ENCODE measurements around the gene IGSF3.

The IGSF3 gene

GRCh38 chr1:116686723-116687352 is 19.3 kb upstream of the IGSF3 start:
- DNase-seq (ENCODE audit: extremely low read depth in 1 of 2, low read depth in 1 of 2), result no peak

DNA sequence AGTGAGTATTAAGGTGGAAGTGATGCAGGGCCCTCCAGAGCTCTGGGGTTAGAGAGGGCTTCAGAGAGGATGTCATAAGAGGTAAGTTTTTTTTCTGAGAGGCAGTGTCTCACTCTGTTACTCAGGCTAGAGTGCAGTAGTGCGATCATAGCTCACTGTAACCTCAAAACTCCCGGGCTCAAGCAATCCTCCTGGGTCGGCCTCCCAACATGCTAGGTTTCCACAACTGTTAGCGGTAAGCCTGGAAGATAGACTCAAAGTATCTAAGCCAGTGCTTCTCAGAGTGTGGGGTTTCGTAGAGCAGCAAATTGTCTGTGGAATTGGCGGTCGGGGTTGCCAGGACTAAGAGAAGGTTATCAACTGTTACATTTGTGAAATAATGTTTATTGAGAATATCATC is 18.6 kb upstream of the IGSF3 start:
- no peak for DNase-seq (ENCODE audit: extremely low read depth in 1 of 2, low read depth in 1 of 2)

- no peak for DNase-seq (ENCODE audit: extremely low read depth in 1 of 2, low read depth in 1 of 2)
These were observed 17.0 kb upstream of the IGSF3 start for GRCh38 chr1:116684575-116684974.

GRCh38 chr1:116682641-116683221 is 15.2 kb upstream of the IGSF3 start:
- DNase-seq (ENCODE audit: extremely low read depth in 1 of 2, low read depth in 1 of 2), result no peak

- no peak for DNase-seq (ENCODE audit: extremely low read depth in 1 of 2, low read depth in 1 of 2)
These were observed 13.9 kb upstream of the IGSF3 start for GRCh38 chr1:116681343-116681899.

DNA sequence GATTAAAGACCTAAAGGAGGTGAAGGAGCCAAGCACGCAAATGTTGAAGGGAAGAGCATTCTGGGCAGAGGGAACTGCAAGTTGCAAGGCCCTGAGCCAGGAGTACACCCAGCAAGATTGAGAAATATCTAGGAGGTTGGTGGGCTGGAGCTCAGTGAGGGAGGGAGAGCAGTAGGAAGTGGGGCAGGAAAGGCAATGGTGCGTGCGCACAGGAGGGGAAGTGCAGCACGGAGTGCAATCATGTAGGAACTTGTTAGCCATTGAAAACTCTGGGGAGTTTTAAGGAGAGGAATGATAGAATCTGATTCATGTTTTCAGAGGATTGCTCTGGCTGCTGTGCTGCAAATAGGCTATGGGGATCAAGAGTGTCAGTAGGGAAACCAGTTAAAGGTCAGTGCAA is 13.2 kb upstream of the IGSF3 start:
- no peak for DNase-seq (ENCODE audit: extremely low read depth in 1 of 2, low read depth in 1 of 2)

DNA sequence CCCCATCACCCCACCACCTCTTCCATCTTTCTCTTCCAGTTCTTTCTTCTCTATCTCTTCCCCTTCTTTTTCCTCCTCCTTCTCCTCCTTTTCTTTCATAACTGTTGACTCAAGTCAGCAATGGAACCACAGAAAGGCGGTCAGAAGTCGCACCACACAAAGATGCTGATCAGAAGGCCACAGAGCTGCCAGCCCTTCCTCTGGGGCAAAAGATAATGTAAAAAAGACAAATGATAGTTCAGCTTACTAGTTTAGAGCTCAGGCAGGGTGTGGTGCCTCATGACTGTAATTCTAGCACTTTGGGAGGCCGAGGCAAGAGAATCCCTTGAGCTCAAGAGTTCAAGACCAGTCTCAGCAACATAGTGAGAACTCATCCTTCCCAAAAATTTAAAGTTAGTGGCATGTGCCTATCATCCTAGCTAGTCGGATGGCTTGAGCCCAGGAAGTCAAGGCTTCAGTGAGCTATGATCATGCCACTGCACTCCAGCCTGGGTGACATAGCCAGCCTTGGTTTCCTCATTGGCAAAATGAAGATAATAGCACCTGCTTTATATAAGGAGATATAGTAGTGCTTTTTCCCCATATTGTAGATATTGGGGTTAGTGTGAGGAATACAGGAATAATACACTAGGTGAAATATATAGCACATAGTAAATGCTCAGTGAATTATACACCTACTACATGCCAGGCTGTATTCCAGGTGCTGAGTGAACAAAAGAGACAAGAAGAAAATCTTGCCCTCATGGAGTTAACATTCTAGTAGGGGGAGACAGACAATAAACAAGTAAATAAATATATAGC is 12.5 kb upstream of the IGSF3 start:
- DNase-seq (ENCODE audit: extremely low read depth in 1 of 2, low read depth in 1 of 2), result no peak

DNA sequence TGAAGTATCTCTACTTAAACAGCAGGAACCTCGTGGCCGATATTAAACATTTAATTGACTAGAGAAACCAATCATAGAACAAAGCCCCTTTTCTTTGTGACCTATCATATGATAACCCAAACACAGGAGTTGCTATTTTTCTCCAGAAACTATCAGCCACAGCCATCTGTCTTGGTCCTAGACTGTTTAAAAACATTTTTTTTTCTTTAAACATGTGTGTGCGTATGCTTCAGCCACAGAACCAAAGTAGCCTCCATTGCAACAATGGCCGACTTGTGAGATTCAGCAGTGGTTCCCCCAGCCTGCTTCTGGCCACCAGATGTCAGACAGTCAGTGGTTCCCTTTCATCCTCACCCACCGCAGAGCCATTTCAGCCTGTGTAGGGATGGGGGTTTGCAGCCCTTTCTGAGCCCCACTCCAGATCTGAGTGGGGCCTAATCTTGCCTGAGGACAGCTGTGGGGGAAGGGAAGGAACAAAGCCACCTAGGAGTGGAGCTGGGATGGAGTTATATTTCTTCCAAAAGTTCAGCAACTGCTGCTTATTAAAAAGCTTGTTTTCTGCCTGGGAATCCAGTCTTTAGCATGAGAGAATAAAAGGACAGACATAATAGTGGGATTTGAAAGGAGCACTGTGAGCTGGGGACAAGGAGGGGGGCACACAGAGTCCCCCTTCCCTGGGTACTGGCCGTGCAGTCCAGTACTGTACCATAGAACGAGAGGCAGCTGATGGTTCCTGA is 11.7 kb upstream of the IGSF3 start:
- DNase-seq (ENCODE audit: extremely low read depth in 1 of 2, low read depth in 1 of 2), result no peak

DNA sequence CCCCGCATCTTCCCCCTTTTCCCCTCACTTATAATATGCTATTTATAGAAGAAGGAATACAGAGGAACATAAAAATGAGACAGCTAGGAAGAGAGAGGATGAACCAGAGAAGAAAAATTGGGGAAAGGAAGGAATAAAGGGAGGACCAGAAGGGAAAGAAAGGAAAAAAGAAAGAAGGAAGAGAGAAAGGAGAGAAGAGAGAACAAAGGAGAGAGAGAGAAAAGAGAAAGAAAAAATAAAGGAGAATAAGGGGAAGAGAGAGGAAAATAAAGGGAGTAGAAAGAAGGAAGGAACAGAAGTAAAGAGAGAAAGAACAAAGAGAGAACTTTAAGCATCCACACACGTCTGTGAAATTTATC is 11.2 kb upstream of the IGSF3 start:
- DNase-seq (ENCODE audit: extremely low read depth in 1 of 2, low read depth in 1 of 2), result no peak

DNA sequence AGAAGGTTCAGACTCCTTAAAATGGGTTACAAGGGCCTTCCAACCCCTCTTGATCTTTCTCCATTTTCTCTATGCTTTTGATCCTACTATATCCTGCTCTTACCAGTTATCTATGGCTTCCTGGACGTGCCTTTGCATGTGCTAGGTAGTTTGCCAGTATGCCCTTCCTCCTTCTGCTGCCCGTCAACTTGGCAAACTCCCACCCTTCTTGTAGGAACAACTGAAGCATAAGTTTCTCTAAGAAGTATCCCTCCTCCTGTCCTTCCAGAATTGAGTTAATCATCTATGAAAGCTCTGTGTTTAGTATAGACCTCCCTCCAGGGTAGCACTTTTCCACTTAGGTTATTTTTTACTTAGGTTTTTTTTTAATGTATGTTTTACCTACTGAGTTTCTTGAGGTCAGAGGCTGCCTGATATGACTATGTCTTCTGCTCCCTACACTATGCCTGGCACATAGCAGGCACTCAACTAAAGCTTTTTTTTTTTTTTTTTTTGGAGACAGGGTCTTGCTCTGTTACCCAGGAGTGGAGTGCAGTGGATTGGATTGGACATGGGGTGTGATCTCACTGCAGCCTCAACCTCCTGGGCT is 10.0 kb upstream of the IGSF3 start:
- no peak for DNase-seq (ENCODE audit: extremely low read depth in 1 of 2, low read depth in 1 of 2)

DNA sequence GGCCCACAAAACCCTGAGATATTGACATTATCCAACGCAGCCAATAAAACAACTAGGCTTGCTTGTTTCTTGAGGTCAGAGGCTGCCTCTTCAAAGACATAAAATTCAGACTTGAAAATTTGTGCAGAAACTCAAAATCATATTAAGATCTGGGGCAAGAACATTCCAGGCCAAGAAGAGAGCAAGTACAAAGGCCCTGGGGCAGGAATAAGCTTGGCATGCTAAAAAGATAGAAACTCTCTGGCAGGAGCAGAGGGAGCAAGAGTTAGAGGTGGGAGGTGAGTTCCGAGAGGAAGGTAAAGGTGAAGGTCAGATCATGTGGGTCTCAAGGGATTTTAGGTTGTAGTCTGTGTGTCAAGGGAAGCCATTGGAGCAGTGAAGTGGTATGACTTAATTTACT is 8.8 kb upstream of the IGSF3 start:
- DNase-seq (ENCODE audit: extremely low read depth in 1 of 2, low read depth in 1 of 2), result no peak

DNA sequence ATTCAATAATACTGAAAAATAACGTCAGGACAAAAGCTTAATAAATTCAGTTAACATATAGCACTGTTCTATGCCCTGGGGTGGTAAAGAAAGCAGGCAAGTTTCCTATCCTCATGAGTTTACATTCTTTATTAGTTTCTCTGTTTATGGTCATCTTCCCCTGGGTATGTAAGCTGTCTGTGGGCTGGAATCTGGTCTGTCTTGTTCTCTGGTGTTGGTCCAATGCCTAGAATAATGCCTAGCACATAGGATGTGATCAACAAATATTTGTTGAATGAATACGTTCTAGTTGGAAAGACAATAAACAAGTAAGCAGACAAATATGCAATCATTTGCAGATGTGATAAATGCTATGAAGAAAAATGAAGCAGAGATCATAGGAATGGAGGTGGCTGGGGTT is 7.2 kb upstream of the IGSF3 start:
- DNase-seq (ENCODE audit: extremely low read depth in 1 of 2, low read depth in 1 of 2), result no peak

GRCh38 chr1:116674011-116674531 is 6.5 kb upstream of the IGSF3 start:
- DNase-seq (ENCODE audit: extremely low read depth in 1 of 2, low read depth in 1 of 2), result no peak

DNA sequence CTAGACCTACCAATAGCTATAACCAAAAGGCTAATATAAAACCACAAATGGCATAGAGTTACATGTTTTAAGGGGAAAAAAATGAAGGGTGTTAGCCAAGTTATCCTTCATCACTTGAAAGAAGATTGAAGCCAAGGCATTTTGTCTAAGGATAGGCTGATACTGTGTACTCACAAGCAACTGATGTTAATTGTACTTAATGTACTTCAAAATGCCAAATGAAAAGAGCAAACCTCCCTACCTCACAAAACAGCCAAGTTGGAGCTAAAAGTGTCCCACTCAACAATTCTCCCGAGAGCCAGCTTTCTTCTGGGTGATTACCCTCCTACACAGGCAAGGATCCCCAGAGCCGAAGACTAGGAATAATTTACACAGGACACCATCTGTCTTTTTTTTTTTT is 4.4 kb upstream of the IGSF3 start:
- DNase-seq (ENCODE audit: extremely low read depth in 1 of 2, low read depth in 1 of 2), result no peak

GRCh38 chr1:116671072-116671760 is 3.7 kb upstream of the IGSF3 start:
- DNase-seq (ENCODE audit: extremely low read depth in 1 of 2, low read depth in 1 of 2), result no peak

- DNase-seq (ENCODE audit: extremely low read depth in 1 of 2, low read depth in 1 of 2), result no peak
These were observed 744 bp upstream of the IGSF3 start for GRCh38 chr1:116668277-116668676.

GRCh38 chr1:116667078-116667574 is 407 bp downstream of the IGSF3 start:
- no peak for DNase-seq (ENCODE audit: extremely low read depth in 1 of 2, low read depth in 1 of 2)

- no peak for DNase-seq (ENCODE audit: extremely low read depth in 1 of 2, low read depth in 1 of 2)
These were observed 1.1 kb downstream of the IGSF3 start for GRCh38 chr1:116666187-116667077.

GRCh38 chr1:116664978-116665371 is 2.6 kb downstream of the IGSF3 start:
- no peak for DNase-seq (ENCODE audit: extremely low read depth in 1 of 2, low read depth in 1 of 2)
